HepG2 (cell line): ENCODE results near the gene CEBPE.

Source experiments
- ESRRA ChIP-seq: sonication (generic); formaldehyde crosslinking; IDR thresholded peaks from 2 replicates; pipeline ENCODE4 v1.5.1; 2020; ENCODE audit warnings: mild to moderate bottlenecking, low read depth, missing genetic modification reagents
- EZH2 ChIP-seq: conservative IDR thresholded peaks from 2 replicates; pipeline ENCODE4 v1.6.1; 2012; ENCODE audit warnings: mild to moderate bottlenecking, low read depth, low read length, moderate library complexity
- KMT2B ChIP-seq: IDR thresholded peaks from 2 replicates; pipeline ENCODE4 v1.6.1; 2016; ENCODE audit warnings: missing genetic modification reagents, missing compliant biosample characterization
- POLR2A ChIP-seq, 2 experiments: IDR thresholded peaks; 2 replicates each; pipeline ENCODE4 v1.6.1; 2011; ENCODE audit warnings: low read depth in 2 of 2, low read length in 2 of 2, mild to moderate bottlenecking in 1 of 2, moderate library complexity in 1 of 2; ENCODE audit not compliant: insufficient read depth in 1 of 2
- SAFB2 ChIP-seq: sonication (generic); formaldehyde crosslinking; IDR thresholded peaks from 2 replicates; pipeline ENCODE4 v1.5.1; 2020; ENCODE audit warnings: missing genetic modification reagents, low read depth, mild to moderate bottlenecking, borderline replicate concordance
- ZFP37 ChIP-seq: sonication (generic); formaldehyde crosslinking; IDR thresholded peaks from 2 replicates; pipeline ENCODE4 v1.4.0; 2020; ENCODE audit warnings: missing genetic modification reagents, borderline replicate concordance
- ZNF33A ChIP-seq: sonication (generic); formaldehyde crosslinking; IDR thresholded peaks from 2 replicates; pipeline ENCODE4 v1.5.1; 2020; ENCODE audit warnings: missing genetic modification reagents, mild to moderate bottlenecking, moderate library complexity, borderline replicate concordance
- ZNF350 ChIP-seq: sonication (generic); formaldehyde crosslinking; IDR thresholded peaks from 2 replicates; pipeline ENCODE4 v1.4.0; 2020; ENCODE audit warnings: mild to moderate bottlenecking, low read depth, missing genetic modification reagents, borderline replicate concordance

- TF ChIP-seq ESRRA (CRISPR knock-in tag), result no peak
- no peak for TF ChIP-seq ZNF350
- TF ChIP-seq EZH2, result no peak
- no peak for TF ChIP-seq ZNF33A (CRISPR knock-in tag)
- no peak for TF ChIP-seq KMT2B (CRISPR knock-in tag)
- TF ChIP-seq POLR2A (IDR thresholded peaks at IDR 0.05; ENCODE audit: insufficient read depth in 1 of 2, low read depth in 2 of 2, low read length in 2 of 2), result no peak
- no peak for TF ChIP-seq ZFP37 (CRISPR knock-in tag)
- TF ChIP-seq SAFB2 (CRISPR knock-in tag), result no peak
Observed at GRCh38 chr14:23145794-23146350, 26.8 kb upstream of the CEBPE start.
